Fibroblast of upper back skin (primary cell): ENCODE measurements around the gene ACSL6.
"Not testable (repeated sequence)": the region's sequence is repeated elsewhere in the genome, so short reads cannot be mapped to it uniquely, and the experiment has no call there.

Experiments
- DNase-seq: peaks from one replicate; pipeline ENCODE4 v3.0.0-alpha.2; 2013

Gene ACSL6

GRCh38 chr5:131926168-131926567 lies 85.3 kb downstream of the ACSL6 start:
- no peak for DNase-seq

- no peak for DNase-seq
Observed at GRCh38 chr5:131916481-131916880, 95.0 kb downstream of the ACSL6 start.

- DNase-seq = no peak
Observed at GRCh38 chr5:131914472-131914871, 97.0 kb downstream of the ACSL6 start.

- no peak for DNase-seq
Observed at GRCh38 chr5:131913603-131914002, 97.9 kb downstream of the ACSL6 start.

GRCh38 chr5:131906668-131907067 lies 104.8 kb downstream of the ACSL6 start:
- no peak for DNase-seq

GRCh38 chr5:131902266-131902665 lies 109.2 kb downstream of the ACSL6 start:
- not testable (repeated sequence) for DNase-seq
